Measurements from ENCODE around the gene DARS1.

DNA sequence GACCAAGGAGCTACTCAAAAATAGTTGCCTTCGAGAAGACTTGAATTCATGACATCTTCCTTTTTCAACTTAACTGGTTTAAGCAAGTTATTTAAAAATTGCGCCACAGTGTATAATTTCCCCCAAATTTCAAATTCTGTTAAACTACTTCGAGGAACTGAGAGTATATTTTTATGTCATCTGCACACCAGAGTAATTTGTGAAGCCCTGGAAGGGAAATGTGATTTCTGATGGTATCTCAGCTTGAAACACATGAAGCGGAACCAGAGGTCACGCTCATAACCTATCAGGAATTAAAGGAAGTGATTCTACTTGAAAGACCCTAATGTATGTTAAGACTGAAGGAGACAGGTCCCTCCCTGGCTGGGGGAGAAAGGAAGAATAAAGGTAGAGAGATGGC lies 33.9 kb upstream of the DARS1 start:
- TF ChIP-seq, protein P1, sequence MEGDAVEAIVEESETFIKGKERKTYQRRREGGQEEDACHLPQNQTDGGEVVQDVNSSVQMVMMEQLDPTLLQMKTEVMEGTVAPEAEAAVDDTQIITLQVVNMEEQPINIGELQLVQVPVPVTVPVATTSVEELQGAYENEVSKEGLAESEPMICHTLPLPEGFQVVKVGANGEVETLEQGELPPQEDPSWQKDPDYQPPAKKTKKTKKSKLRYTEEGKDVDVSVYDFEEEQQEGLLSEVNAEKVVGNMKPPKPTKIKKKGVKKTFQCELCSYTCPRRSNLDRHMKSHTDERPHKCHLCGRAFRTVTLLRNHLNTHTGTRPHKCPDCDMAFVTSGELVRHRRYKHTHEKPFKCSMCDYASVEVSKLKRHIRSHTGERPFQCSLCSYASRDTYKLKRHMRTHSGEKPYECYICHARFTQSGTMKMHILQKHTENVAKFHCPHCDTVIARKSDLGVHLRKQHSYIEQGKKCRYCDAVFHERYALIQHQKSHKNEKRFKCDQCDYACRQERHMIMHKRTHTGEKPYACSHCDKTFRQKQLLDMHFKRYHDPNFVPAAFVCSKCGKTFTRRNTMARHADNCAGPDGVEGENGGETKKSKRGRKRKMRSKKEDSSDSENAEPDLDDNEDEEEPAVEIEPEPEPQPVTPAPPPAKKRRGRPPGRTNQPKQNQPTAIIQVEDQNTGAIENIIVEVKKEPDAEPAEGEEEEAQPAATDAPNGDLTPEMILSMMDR (IDR thresholded peaks at IDR 0.05): no peak
- no peak for TF ChIP-seq POLR2A (IDR thresholded peaks at IDR 0.05)
